ENCODE results near the gene ANKRD12. TPM values are rescaled to one million over a fixed set of nuclear protein-coding genes. Genes with fewer than 3 reads are reported as not detected.
A peak's percentile ranks its signal among the peaks of the same experiment; 100 is the strongest.
"Not testable (repeated sequence)": the region's sequence is repeated elsewhere in the genome, so short reads cannot be mapped to it uniquely, and the experiment has no call there.

Gene ANKRD12
- total RNA-seq, 1 donor from 2014 or later, result 125 TPM

GRCh38 chr18:9259173-9259572 is 122.6 kb downstream of the ANKRD12 start:
- no peak overlapping the region for H3K4me3 Mint-ChIP-seq
- DNase-seq (no peak), ATAC-seq (ENCODE audit: low read depth) (no peak)
- H3K9me3 Mint-ChIP-seq, result no peaks in the 10 kb centered on the region
- H3K27me3 Mint-ChIP-seq, result no peaks in the 10 kb centered on the region
- H3K4me1 Mint-ChIP-seq, result no peaks in the 10 kb centered on the region
- CTCF ChIA-PET, result no interaction called here
- intact Hi-C loops (cut with micrococcal nuclease), result no loop called here
- no peak overlapping the region for H3K27ac Mint-ChIP-seq
- POLR2A ChIA-PET, result no interaction called here
- peaks cover 68% of the 10 kb centered on the region for H3K36me3 Mint-ChIP-seq (ENCODE audit: low read depth)
- no peak for TF ChIP-seq CTCF (IDR thresholded peaks at IDR 0.05)

DNA sequence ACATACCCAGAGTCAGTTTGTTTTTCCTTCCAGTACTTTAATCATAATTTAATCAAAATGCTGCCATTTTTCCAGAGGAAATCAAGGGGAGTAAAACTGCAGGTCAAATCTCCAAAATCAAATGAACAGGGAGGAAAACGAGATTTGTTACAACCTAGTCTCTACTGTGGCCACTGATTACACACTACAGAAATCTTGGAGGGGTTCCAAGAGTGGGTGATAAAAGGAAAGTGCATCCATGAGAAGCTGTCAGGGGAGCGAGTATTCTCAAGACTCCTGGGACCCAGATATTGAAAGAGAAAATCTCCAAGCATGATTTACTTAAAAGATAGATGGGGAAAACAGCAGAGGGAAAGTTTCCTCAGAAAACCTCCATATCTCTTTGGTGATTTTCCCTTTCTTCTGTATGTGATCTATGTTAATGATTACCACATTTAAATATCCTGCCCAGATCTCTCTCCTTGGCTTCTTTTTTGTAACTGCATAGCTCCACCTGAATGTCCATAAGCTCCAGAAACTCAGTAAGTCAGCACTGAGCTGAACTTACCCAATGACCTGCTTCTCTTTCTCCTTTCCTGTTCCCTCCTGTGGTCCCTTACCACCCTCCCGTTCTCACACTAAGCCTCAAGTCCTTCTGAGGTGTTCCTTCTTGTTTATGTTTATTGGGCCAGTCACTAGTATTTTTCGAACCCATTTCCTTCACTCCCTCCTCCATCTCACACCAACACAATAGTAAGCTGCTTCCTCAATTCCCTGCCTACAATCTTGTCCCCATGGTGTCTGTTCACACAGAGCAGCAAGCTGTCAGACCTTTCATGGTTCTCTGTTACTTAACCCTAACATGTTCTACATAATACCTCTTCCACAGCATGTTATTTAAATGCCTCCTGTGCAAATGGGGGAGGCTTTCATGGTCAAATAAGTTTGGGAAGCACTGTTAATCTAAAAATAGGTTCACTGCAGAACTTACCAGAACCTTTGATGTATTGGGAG is 124.1 kb downstream of the ANKRD12 start:
- Mint-ChIP-seq H3K36me3 (ENCODE audit: low read depth) (peaks cover 68% of the 10 kb centered on the region), H3K4me3 (no peak overlapping the region), H3K27ac (peak overlapping the region; percentile 21), H3K4me1 (no peaks in the 10 kb centered on the region), H3K9me3 (no peaks in the 10 kb centered on the region), H3K27me3 (no peaks in the 10 kb centered on the region)
- ATAC-seq (ENCODE audit: low read depth), result no peak
- intact Hi-C loops (cut with micrococcal nuclease), result no loop called here
- no peak for DNase-seq
- ChIA-PET CTCF (interaction anchor here (1.4 kb wide), 1 partner anchor 256 kb away, joined by 3 read pairs; no protein-coding TSS in a partner anchor), POLR2A (no interaction called here)
- no peak for TF ChIP-seq CTCF (IDR thresholded peaks at IDR 0.05)

DNA sequence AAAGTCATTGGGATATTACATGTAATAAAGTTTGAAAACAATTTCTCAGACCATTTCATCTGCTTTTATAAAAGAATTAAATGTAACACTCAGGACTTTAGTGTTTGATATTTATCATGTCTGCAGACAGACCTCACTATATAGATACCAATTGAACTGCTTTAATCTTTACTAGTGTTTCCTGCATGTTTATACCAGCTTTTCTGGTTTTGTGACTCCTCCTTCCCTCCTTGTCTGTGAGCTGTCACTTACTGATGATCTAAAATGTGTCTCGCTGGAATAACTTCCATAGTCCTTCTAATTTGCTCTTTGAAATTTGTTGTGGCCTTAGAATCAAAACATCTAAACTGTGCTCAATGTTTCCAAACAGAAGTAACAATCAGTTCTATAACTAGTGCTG is 126.7 kb downstream of the ANKRD12 start:
- no peak for TF ChIP-seq CTCF (IDR thresholded peaks at IDR 0.05)
- no peak for ATAC-seq (ENCODE audit: low read depth)
- Mint-ChIP-seq H3K4me1 (no peaks in the 10 kb centered on the region), H3K36me3 (ENCODE audit: low read depth) (peaks cover 58% of the 10 kb centered on the region), H3K4me3 (no peak overlapping the region), H3K9me3 (no peaks in the 10 kb centered on the region), H3K27me3 (no peaks in the 10 kb centered on the region), H3K27ac (no peak overlapping the region)
- ChIA-PET CTCF (no interaction called here), POLR2A (no interaction called here)
- intact Hi-C loops (cut with micrococcal nuclease), result no loop called here
- DNase-seq, result no peak

GRCh38 chr18:9264797-9265196 is 128.2 kb downstream of the ANKRD12 start:
- POLR2A ChIA-PET; H3K9me3 Mint-ChIP-seq; DNase-seq; H3K27me3 Mint-ChIP-seq; CTCF ChIA-PET; H3K4me3 Mint-ChIP-seq; intact Hi-C loops (cut with micrococcal nuclease); H3K27ac Mint-ChIP-seq; H3K4me1 Mint-ChIP-seq; ATAC-seq (ENCODE audit: low read depth): not testable (repeated sequence)
- peaks cover 61% of the 10 kb centered on the region for H3K36me3 Mint-ChIP-seq (ENCODE audit: low read depth)

- Mint-ChIP-seq H3K9me3 (no peaks in the 10 kb centered on the region), H3K4me3 (no peak overlapping the region), H3K27ac (no peak overlapping the region), H3K4me1 (no peaks in the 10 kb centered on the region), H3K36me3 (ENCODE audit: low read depth) (peaks cover 66% of the 10 kb centered on the region), H3K27me3 (no peaks in the 10 kb centered on the region)
- CTCF ChIA-PET, result no interaction called here
- intact Hi-C loops (cut with micrococcal nuclease), result no loop called here
- DNase-seq, result no peak
- POLR2A ChIA-PET, result no interaction called here
- no peak for ATAC-seq (ENCODE audit: low read depth)
- no peak for TF ChIP-seq CTCF (IDR thresholded peaks at IDR 0.05)
Measured at GRCh38 chr18:9273221-9273620, 136.6 kb downstream of the ANKRD12 start.

All from activated B cell treated with CpG ODN at 0.5 μM for 24 hours (primary cell).